DND-41 (cell line): ENCODE data around the gene CEP295NL.

Source experiments
- EZH2 ChIP-seq: IDR thresholded peaks from 3 replicates; pipeline ENCODE4 v1.6.1; 2012; ENCODE audit warnings: borderline replicate concordance, low read depth, mild to moderate bottlenecking, moderate library complexity, low read length, inconsistent platforms; ENCODE audit not compliant: severe bottlenecking
- TF ChIP-seq, protein P1 (sequence below): IDR thresholded peaks from 2 replicates; pipeline ENCODE4 v1.5.1; 2012; ENCODE audit warnings: borderline replicate concordance, low read length, moderate library complexity, mild to moderate bottlenecking; ENCODE audit not compliant: poor library complexity, severe bottlenecking; ENCODE audit errors: extremely low read depth

DNA sequence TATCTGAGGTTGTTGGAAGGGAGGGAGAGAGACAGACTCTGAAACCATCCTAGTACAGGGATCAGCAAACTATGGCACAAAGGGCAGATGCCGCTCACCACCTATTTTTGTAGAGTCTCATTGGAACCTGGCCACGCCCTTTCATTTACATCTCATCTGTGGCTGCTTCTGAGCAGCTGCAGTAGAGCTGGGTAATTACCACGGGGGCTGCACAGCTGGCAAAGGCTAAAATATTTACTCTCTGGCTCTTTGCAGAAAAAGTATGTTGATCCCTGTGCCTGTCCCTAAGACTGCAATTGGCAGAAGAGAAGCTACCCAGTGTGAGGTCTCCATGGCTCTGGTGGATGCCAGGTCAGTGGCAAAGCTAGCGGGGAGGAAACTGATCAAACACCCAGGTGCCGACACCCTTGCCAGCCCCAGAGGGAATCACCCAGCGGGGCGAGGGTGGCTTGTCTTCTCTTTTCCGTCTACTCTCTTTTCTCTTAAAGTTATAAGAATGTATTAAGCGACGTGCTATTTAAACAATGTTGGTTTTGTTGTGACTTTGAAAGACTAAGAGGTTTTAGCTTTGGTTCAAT lies 14.0 kb downstream of the CEP295NL start:
- TF ChIP-seq, protein P1, sequence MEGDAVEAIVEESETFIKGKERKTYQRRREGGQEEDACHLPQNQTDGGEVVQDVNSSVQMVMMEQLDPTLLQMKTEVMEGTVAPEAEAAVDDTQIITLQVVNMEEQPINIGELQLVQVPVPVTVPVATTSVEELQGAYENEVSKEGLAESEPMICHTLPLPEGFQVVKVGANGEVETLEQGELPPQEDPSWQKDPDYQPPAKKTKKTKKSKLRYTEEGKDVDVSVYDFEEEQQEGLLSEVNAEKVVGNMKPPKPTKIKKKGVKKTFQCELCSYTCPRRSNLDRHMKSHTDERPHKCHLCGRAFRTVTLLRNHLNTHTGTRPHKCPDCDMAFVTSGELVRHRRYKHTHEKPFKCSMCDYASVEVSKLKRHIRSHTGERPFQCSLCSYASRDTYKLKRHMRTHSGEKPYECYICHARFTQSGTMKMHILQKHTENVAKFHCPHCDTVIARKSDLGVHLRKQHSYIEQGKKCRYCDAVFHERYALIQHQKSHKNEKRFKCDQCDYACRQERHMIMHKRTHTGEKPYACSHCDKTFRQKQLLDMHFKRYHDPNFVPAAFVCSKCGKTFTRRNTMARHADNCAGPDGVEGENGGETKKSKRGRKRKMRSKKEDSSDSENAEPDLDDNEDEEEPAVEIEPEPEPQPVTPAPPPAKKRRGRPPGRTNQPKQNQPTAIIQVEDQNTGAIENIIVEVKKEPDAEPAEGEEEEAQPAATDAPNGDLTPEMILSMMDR = no peak
- TF ChIP-seq EZH2 = no peak
